ENCODE results near the gene A2ML1. TPM values are rescaled to one million over a fixed set of nuclear protein-coding genes. Genes with fewer than 3 reads are reported as not detected.

The A2ML1 gene
- polyA plus RNA-seq, 1 experiment: not detected

- POLR2A ChIA-PET: no interaction called here
- no peak for TF ChIP-seq CTCF (IDR thresholded peaks at IDR 0.05; ENCODE audit: low read depth, low read length)
These were observed 14.9 kb downstream of the A2ML1 start for GRCh38 chr12:8837291-8837690.

GRCh38 chr12:8840321-8840720, 17.9 kb downstream of the A2ML1 start:
- ChIA-PET POLR2A (no interaction called here), CTCF (interaction anchor here (0.6 kb wide), 1 partner anchor 185 kb away, joined by 4 read pairs; no protein-coding TSS in a partner anchor)
- no peak overlapping the region for H3K27ac ChIP-seq (ENCODE audit: low read depth, low read length)
- no peaks in the 10 kb centered on the region for H3K9me3 ChIP-seq (ENCODE audit: control insufficient read depth, insufficient read depth, low read length)
- DNase-seq (ENCODE audit: low read depth, low spot score): no peak
- no peaks in the 10 kb centered on the region for H3K27me3 ChIP-seq (ENCODE audit: control insufficient read depth, insufficient read depth, low read length)
- TF ChIP-seq CTCF (IDR thresholded peaks at IDR 0.05; ENCODE audit: low read depth, low read length): no peak
- H3K4me3 ChIP-seq (ENCODE audit: low read depth, low read length): no peak overlapping the region

More at GRCh38 chr12:8837291-8837690, 14.9 kb downstream of the A2ML1 start:
- Histone ChIP-seq H3K27ac (ENCODE audit: low read depth, low read length) (no peak overlapping the region), H3K9me3 (ENCODE audit: control insufficient read depth, insufficient read depth, low read length) (no peaks in the 10 kb centered on the region), H3K27me3 (ENCODE audit: control insufficient read depth, insufficient read depth, low read length) (no peaks in the 10 kb centered on the region), H3K4me3 (ENCODE audit: low read depth, low read length) (no peak overlapping the region)
- CTCF ChIA-PET: interaction anchor here (0.8 kb wide), 1 partner anchor 53 kb away, joined by 3 read pairs; no protein-coding TSS in a partner anchor
- no peak for DNase-seq (ENCODE audit: low read depth, low spot score)

- no peak for TF ChIP-seq CTCF (IDR thresholded peaks at IDR 0.05; ENCODE audit: low read depth, low read length)
- Histone ChIP-seq H3K9me3 (ENCODE audit: control insufficient read depth, insufficient read depth, low read length) (no peaks in the 10 kb centered on the region), H3K27ac (ENCODE audit: low read depth, low read length) (no peak overlapping the region), H3K4me3 (ENCODE audit: low read depth, low read length) (no peak overlapping the region), H3K27me3 (ENCODE audit: control insufficient read depth, insufficient read depth, low read length) (peaks cover 3% of the 10 kb centered on the region)
- ChIA-PET CTCF (interaction anchor here (0.6 to 0.7 kb wide), 2 partner anchors 186 to 297 kb away, joined by 4 read pairs; no protein-coding TSS in a partner anchor), POLR2A (no interaction called here)
- DNase-seq (ENCODE audit: low read depth, low spot score): no peak
These were observed 18.7 kb downstream of the A2ML1 start for GRCh38 chr12:8840938-8841633.

GRCh38 chr12:8841778-8842177, 19.4 kb downstream of the A2ML1 start:
- H3K27me3 ChIP-seq (ENCODE audit: control insufficient read depth, insufficient read depth, low read length): peaks cover 3% of the 10 kb centered on the region
- no peak for TF ChIP-seq CTCF (IDR thresholded peaks at IDR 0.05; ENCODE audit: low read depth, low read length)
- ChIA-PET POLR2A (no interaction called here), CTCF (interaction anchor here (0.7 kb wide), 1 partner anchor 298 kb away, joined by 4 read pairs; no protein-coding TSS in a partner anchor)
- no peak overlapping the region for H3K27ac ChIP-seq (ENCODE audit: low read depth, low read length)
- no peak for DNase-seq (ENCODE audit: low read depth, low spot score)
- no peak overlapping the region for H3K4me3 ChIP-seq (ENCODE audit: low read depth, low read length)
- H3K9me3 ChIP-seq (ENCODE audit: control insufficient read depth, insufficient read depth, low read length): no peaks in the 10 kb centered on the region

- CTCF ChIA-PET: interaction anchor here (0.5 to 1.8 kb wide), 2 partner anchors 16 to 613 kb away, joined by 3 to 7 read pairs; no protein-coding TSS in a partner anchor
- H3K27me3 ChIP-seq (ENCODE audit: control insufficient read depth, insufficient read depth, low read length): peaks cover 3% of the 10 kb centered on the region
- no peaks in the 10 kb centered on the region for H3K9me3 ChIP-seq (ENCODE audit: control insufficient read depth, insufficient read depth, low read length)
- no peak overlapping the region for H3K27ac ChIP-seq (ENCODE audit: low read depth, low read length)
- DNase-seq (ENCODE audit: low read depth, low spot score): no peak
- H3K4me3 ChIP-seq (ENCODE audit: low read depth, low read length): no peak overlapping the region
- TF ChIP-seq CTCF (IDR thresholded peaks at IDR 0.05; ENCODE audit: low read depth, low read length): no peak
- POLR2A ChIA-PET: no interaction called here
These were observed 22.2 kb downstream of the A2ML1 start for GRCh38 chr12:8844665-8845064.
